GM19023 (cell line): Measurements from ENCODE around the gene UBR4.

Experiments
- ATAC-seq: cut with Tn5 transposase; IDR thresholded peaks from one replicate; pipeline ENCODE4 v1.9.1; 2021; ENCODE audit warnings: mild to moderate bottlenecking, moderate library complexity; ENCODE audit not compliant: unreplicated experiment

UBR4 gene

GRCh38 chr1:19074361-19074901 lies 135.6 kb downstream of the UBR4 start:
- ATAC-seq = no peak

GRCh38 chr1:19073311-19074186 lies 136.5 kb downstream of the UBR4 start:
- no peak for ATAC-seq

- no peak for ATAC-seq
Measured at GRCh38 chr1:19072285-19072981, 137.6 kb downstream of the UBR4 start.

GRCh38 chr1:19071674-19072281 lies 138.3 kb downstream of the UBR4 start:
- no peak for ATAC-seq

DNA sequence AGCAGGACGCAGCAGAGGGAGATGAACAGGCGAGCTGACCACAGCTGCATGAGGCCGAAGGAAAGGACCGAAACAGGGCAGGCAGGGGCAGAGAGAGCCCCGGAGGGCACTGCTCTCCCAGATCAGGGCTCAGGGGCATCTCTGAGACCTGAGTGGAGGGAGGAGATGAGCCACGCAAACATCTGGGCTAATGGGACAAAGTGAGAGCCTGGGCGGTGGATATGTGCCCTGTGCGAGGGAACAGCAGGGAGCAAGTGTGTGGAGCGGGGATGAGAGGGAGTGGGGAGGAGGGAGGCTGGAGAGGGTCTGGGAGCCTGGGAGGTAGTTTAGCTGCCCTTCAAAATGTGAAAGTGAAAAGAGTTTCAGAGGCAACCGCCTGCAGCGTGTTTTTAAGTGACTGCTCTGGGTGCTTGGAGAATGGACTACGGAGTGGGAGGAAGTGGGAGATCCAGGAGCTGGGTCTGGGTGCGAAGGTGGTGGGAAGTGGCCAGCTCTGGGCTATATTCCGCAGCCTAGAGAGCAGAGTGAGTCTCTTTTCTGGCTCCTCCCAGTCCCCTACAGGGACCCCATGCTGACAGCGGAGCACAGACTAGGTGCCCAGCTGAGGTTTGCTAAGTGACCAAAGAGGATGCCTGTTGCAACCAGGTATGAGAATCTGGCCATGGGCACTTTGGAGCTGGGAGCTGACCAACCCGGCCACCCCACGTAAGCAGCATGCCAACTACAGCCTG lies 139.0 kb downstream of the UBR4 start:
- no peak for ATAC-seq

GRCh38 chr1:19070197-19070651 lies 139.8 kb downstream of the UBR4 start:
- ATAC-seq = no peak

DNA sequence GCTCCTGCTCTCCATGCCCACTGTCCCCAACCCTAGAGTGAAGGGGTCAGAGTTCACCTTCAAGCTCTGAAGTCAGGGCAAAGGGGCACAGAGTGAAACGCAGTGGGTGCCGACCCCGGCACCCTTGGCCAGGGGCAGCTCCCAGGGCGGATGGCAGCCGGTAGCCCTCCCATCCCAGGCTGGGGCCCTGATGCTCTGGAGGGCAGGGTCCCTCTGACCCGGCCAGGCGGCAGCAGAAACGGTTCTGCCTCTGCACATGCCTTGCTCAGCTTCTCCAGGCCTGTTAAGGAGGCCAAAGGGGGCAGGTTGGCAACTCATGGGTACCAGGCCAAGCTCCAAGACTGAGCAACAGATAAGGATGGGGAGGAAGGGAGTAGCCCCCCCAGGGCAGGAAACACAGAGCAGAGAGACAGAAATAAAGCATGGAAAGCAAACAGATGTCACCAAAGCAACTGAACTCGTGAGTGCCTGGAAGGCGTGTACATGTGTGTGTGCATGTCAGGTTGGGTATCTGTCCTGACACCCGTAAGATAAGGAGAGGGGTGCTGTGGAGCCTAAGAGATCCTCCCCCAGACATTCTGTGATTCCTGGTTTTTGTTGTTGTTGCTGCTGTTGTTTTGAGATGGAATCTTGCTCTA lies 141.3 kb downstream of the UBR4 start:
- ATAC-seq = no peak

GRCh38 chr1:19067912-19068638 lies 142.0 kb downstream of the UBR4 start:
- no peak for ATAC-seq

GRCh38 chr1:19067182-19067911 lies 142.7 kb downstream of the UBR4 start:
- ATAC-seq = no peak

- no peak for ATAC-seq
Measured at GRCh38 chr1:19066874-19067181, 143.2 kb downstream of the UBR4 start.

GRCh38 chr1:19066248-19066873 lies 143.7 kb downstream of the UBR4 start:
- no peak for ATAC-seq

DNA sequence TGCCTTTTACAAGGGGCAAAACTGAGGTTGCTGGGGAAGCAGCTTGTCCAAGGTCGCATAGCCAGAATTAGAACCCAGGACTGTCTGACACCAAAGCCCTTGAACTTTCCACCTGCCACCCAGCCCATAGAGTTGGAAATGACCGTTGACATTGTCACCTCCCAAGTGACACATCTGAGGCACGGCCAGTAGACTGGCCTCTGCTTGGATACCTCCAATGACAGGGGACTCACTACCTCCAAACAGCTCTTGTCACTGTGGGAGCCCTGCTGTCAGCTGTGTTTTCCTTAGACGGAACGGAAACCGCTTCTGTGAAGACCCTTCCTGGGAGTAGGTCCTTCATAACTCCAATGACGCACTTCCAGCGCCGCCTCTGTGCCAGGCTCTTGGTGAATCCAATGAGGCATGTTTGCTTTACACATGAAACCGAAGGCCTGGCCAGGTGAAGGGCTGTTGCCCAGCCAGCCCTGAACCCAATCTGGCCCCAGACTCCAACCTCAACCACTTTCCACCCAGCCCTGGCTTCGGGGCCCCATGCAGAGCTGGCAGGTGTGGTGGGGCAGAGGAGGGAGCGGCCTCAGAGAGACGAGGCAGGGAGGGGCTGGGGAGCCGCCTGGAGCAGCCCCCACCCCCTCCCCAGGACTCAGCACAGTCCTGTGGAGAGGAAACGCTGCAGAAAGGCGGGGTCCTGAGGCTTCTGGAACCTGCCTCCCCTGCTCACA lies 144.4 kb downstream of the UBR4 start:
- ATAC-seq = no peak

- no peak for ATAC-seq
Measured at GRCh38 chr1:19064906-19065450, 145.1 kb downstream of the UBR4 start.

- no peak for ATAC-seq
Measured at GRCh38 chr1:19063122-19063521, 146.9 kb downstream of the UBR4 start.

GRCh38 chr1:19062258-19063029 lies 147.6 kb downstream of the UBR4 start:
- ATAC-seq = no peak

GRCh38 chr1:19061798-19062197 lies 148.3 kb downstream of the UBR4 start:
- no peak for ATAC-seq

- no peak for ATAC-seq
Measured at GRCh38 chr1:19061343-19061742, 148.7 kb downstream of the UBR4 start.
